CD4-positive, alpha-beta T cell (primary cell): Measurements from ENCODE around the gene AGAP1. TPM values are rescaled to one million over a fixed set of nuclear protein-coding genes. Genes with fewer than 3 reads are reported as not detected.

ENCODE experiments used
- ATAC-seq: fragments of 200-7000 bp; cut with Tn5 transposase; one replicate; pipeline ENCODE4 v1.10.0; 2022; ENCODE audit warnings: mild to moderate bottlenecking; ENCODE audit not compliant: poor library complexity
- CTCF ChIA-PET: fragments of 350-600 bp; sonication (Branson Sonifier 250); formaldehyde crosslinking; loops from one replicate; lab custom pipeline; 2021; ENCODE audit warnings: antibody characterized with exemption, inconsistent platforms; lab: Charles Lee
- POLR2A ChIA-PET: fragments of 350-600 bp; sonication (Branson Sonifier 250); formaldehyde crosslinking; loops from one replicate; lab custom pipeline; 2021; ENCODE audit warnings: antibody characterized with exemption, inconsistent platforms; lab: Charles Lee
- DNase-seq, 14 experiments: peaks; one replicate each; pipeline ENCODE4 v3.0.0-alpha.2; 2013 to 2020; ENCODE audit warnings: mixed read lengths in 2 of 14
- H3K27ac ChIP-seq, 2 donors: one replicate each; pipeline versions ENCODE4 v1.5.1 to v1.7.0; 2013; ENCODE audit warnings: low read length in 2 of 2, low read depth in 1 of 2, mild to moderate bottlenecking in 1 of 2
- H3K27me3 ChIP-seq, 2 experiments: 1 replicate in 1 of 2; 2 replicates in 1 of 2; pipeline versions ENCODE4 v1.6.1 to v1.7.0; 2013; ENCODE audit warnings: low read length in 2 of 2, control low read depth in 1 of 2, mild to moderate bottlenecking in 1 of 2, moderate library complexity in 1 of 2; ENCODE audit not compliant: insufficient read depth in 2 of 2, control insufficient read depth in 1 of 2
- H3K36me3 ChIP-seq: one replicate; pipeline ENCODE4 v1.6.1; 2013; ENCODE audit warnings: low read length, control low read depth; ENCODE audit not compliant: insufficient read depth
- H3K4me1 ChIP-seq: one replicate; pipeline ENCODE4 v1.6.1; 2013; ENCODE audit warnings: low read length, control low read depth; ENCODE audit not compliant: insufficient read depth
- H3K4me3 ChIP-seq: one replicate; pipeline ENCODE4 v1.5.1; 2013; ENCODE audit warnings: mild to moderate bottlenecking, low read length, moderate library complexity
- H3K9me3 ChIP-seq, 2 experiments: 1 replicate in 1 of 2; 2 replicates in 1 of 2; pipeline versions ENCODE4 v1.6.1 to v1.7.0; 2013; ENCODE audit warnings: low read length in 2 of 2, mild to moderate bottlenecking in 2 of 2, control low read depth in 1 of 2, moderate library complexity in 1 of 2; ENCODE audit not compliant: control insufficient read depth in 1 of 2, insufficient read depth in 1 of 2
- H3K27ac Mint-ChIP-seq: one replicate; pipeline ENCODE4 v1.8.0; 2020; ENCODE audit warnings: mixed read lengths
- H3K27me3 Mint-ChIP-seq: one replicate; pipeline ENCODE4 v1.8.0; 2021; ENCODE audit warnings: mixed read lengths
- H3K36me3 Mint-ChIP-seq: one replicate; pipeline ENCODE4 v1.8.0; 2021; ENCODE audit warnings: low read depth, mixed read lengths
- H3K4me1 Mint-ChIP-seq: one replicate; pipeline ENCODE4 v1.8.0; 2021; ENCODE audit warnings: low read depth, mixed read lengths
- H3K4me3 Mint-ChIP-seq: one replicate; pipeline ENCODE4 v1.8.0; 2020; ENCODE audit warnings: mild to moderate bottlenecking, mixed read lengths
- H3K9me3 Mint-ChIP-seq: one replicate; pipeline ENCODE4 v1.8.0; 2020; ENCODE audit warnings: mixed read lengths
- CTCF ChIP-seq: fragments of 200-600 bp; IDR thresholded peaks from one replicate; pipeline ENCODE4 v1.8.0; 2022; ENCODE audit warnings: antibody characterized with exemption, mild to moderate bottlenecking
- intact Hi-C, 2 experiments: fragments of 100-400 bp; cut with DNase I in 1 of 2; cut with micrococcal nuclease in 1 of 2; formaldehyde crosslinking; loops; one replicate each; pipeline versions ENCODE4 v1.15.1 to v1.9.0; 2023 to 2025; cut with DNase I, micrococcal nuclease
- total RNA-seq, 174 experiments: library from RNA in 2 of 174; stranded (reverse) in 2 of 174; gene quantifications; one replicate each; pipeline ENCODE4 v1.2.3 and lab custom pipeline; 2021 to 2026

Gene AGAP1
- total RNA-seq, 2 experiments from 2014 or later: 2.6 to 3.1 TPM

DNA sequence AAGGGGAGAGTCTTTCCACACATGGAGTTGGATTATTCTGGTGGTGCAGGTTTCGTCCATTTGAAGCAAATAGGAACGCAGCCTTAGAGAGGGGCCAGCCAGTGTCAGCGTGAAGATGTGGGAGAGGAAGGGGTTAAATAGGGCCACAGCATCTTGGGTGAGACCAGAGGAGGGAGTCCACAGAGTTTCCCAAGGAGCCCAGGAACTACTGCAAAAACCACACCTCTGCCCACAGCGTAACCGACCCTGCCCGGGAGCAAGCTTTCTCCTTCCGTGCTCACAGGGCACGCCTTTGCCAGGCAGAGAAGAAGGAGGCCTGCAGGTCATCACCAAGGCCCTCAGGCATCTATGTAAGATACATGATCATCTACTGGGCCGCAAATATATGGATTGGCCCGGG, 314.5 kb downstream of the AGAP1 start:
- no peaks in the 10 kb centered on the region for H3K4me1 Mint-ChIP-seq
- H3K27ac Mint-ChIP-seq: no peak overlapping the region
- CTCF ChIA-PET: no interaction called here
- ATAC-seq: no peak
- Histone ChIP-seq H3K27me3 (peaks cover 0 to 4% of the 10 kb centered on the region in 2 experiments), H3K4me1 (no peaks in the 10 kb centered on the region), H3K4me3 (no peak overlapping the region), H3K36me3 (no peaks in the 10 kb centered on the region), H3K27ac (no peak overlapping the region), H3K9me3 (no peaks in the 10 kb centered on the region)
- POLR2A ChIA-PET: no interaction called here
- no peaks in the 10 kb centered on the region for H3K36me3 Mint-ChIP-seq
- DNase-seq: no peak
- peaks cover 13% of the 10 kb centered on the region for H3K27me3 Mint-ChIP-seq
- no peak overlapping the region for H3K4me3 Mint-ChIP-seq
- no peak for TF ChIP-seq CTCF
- H3K9me3 Mint-ChIP-seq: no peaks in the 10 kb centered on the region
- intact Hi-C loops: no loop called here

DNA sequence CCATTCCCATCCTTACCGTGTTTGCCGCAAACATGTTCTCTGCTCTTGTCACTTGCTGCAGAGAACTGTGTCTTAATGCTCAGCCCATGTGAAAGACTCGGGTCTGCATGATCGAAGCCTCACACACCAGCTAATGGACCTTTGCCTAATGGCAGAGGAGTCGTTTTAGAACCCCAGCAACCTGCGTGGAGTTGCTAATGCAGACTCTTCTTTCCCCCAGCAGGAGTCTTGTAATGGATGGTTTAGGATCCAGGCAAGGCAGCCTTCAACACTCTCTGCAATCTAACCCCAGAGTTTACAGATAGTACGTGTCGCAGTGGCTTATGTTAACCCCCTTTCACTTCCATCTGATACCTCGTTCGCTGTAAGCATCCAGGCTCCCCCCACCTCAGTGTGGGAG, 316.4 kb downstream of the AGAP1 start:
- TF ChIP-seq CTCF: no peak
- Histone ChIP-seq H3K27ac (no peak overlapping the region), H3K4me3 (no peak overlapping the region), H3K36me3 (no peaks in the 10 kb centered on the region), H3K27me3 (peaks cover 0 to 4% of the 10 kb centered on the region in 2 experiments), H3K9me3 (no peaks in the 10 kb centered on the region), H3K4me1 (no peaks in the 10 kb centered on the region)
- no peak overlapping the region for H3K4me3 Mint-ChIP-seq
- no peaks in the 10 kb centered on the region for H3K36me3 Mint-ChIP-seq
- no peaks in the 10 kb centered on the region for H3K9me3 Mint-ChIP-seq
- no peak for DNase-seq
- ChIA-PET CTCF (no interaction called here), POLR2A (no interaction called here)
- peaks cover 7% of the 10 kb centered on the region for H3K27me3 Mint-ChIP-seq
- no peaks in the 10 kb centered on the region for H3K4me1 Mint-ChIP-seq
- ATAC-seq: no peak
- no peak overlapping the region for H3K27ac Mint-ChIP-seq
- intact Hi-C loops: no loop called here

- H3K4me3 Mint-ChIP-seq: no peak overlapping the region
- ATAC-seq (no peak), DNase-seq (no peak)
- H3K27me3 Mint-ChIP-seq: peaks cover 5% of the 10 kb centered on the region
- no peaks in the 10 kb centered on the region for H3K4me1 Mint-ChIP-seq
- no peaks in the 10 kb centered on the region for H3K9me3 ChIP-seq
- no peaks in the 10 kb centered on the region for H3K4me1 ChIP-seq
- H3K27ac Mint-ChIP-seq: no peak overlapping the region
- H3K27ac ChIP-seq: no peak overlapping the region
- H3K9me3 Mint-ChIP-seq: no peaks in the 10 kb centered on the region
- H3K36me3 ChIP-seq: no peaks in the 10 kb centered on the region
- peaks cover 0 to 1% of the 10 kb centered on the region in 2 experiments for H3K27me3 ChIP-seq
- no peaks in the 10 kb centered on the region for H3K36me3 Mint-ChIP-seq
- H3K4me3 ChIP-seq: no peak overlapping the region
- intact Hi-C loops: no loop called here
- CTCF ChIA-PET: no interaction called here
- no peak for TF ChIP-seq CTCF
- POLR2A ChIA-PET: no interaction called here
These were observed 317.0 kb downstream of the AGAP1 start for GRCh38 chr2:235810846-235811245.
